ENCODE data around the gene PPARG.

PPARG gene

GRCh38 chr3:12288182-12289129 is at the start of gene PPARG:
PPARG (plus strand) TSS chr3:12289070; CDS start chr3:12379712, 90,642 bp downstream.
- H3K4me3 ChIP-seq (ENCODE audit: low read depth, low read length) = no peak within 1 kb of the TSS; the same call in 1 of the 2 replicates
- no peak for DNase-seq (ENCODE audit: low read depth)
- TF ChIP-seq CTCF (IDR thresholded peaks at IDR 0.05; ENCODE audit: low read depth, low read length, missing control alignments) = no peak

- no peak for TF ChIP-seq CTCF (IDR thresholded peaks at IDR 0.05; ENCODE audit: low read depth, low read length, missing control alignments)
- no peak for DNase-seq (ENCODE audit: low read depth)
- no peak overlapping the region for H3K4me3 ChIP-seq (ENCODE audit: low read depth, low read length)
These were observed 49.6 kb upstream of the PPARG start for GRCh38 chr3:12239301-12239700.

GRCh38 chr3:12242772-12243171 is 46.1 kb upstream of the PPARG start:
- DNase-seq (ENCODE audit: low read depth) = no peak
- no peak overlapping the region for H3K4me3 ChIP-seq (ENCODE audit: low read depth, low read length)
- no peak for TF ChIP-seq CTCF (IDR thresholded peaks at IDR 0.05; ENCODE audit: low read depth, low read length, missing control alignments)

- H3K4me3 ChIP-seq (ENCODE audit: low read depth, low read length) = no peak overlapping the region
- DNase-seq (ENCODE audit: low read depth) = no peak
These were observed 42.2 kb upstream of the PPARG start for GRCh38 chr3:12246497-12247163.

GRCh38 chr3:12247411-12247810 is 41.5 kb upstream of the PPARG start:
- no peak for DNase-seq (ENCODE audit: low read depth)
- TF ChIP-seq CTCF (IDR thresholded peaks at IDR 0.05; ENCODE audit: low read depth, low read length, missing control alignments) = no peak
- no peak overlapping the region for H3K4me3 ChIP-seq (ENCODE audit: low read depth, low read length)

More at GRCh38 chr3:12246497-12247163, 42.2 kb upstream of the PPARG start:
- TF ChIP-seq CTCF (IDR thresholded peaks at IDR 0.05; ENCODE audit: low read depth, low read length, missing control alignments) = no peak

GRCh38 chr3:12249519-12249918 is 39.4 kb upstream of the PPARG start:
- DNase-seq (ENCODE audit: low read depth) = no peak
- TF ChIP-seq CTCF (IDR thresholded peaks at IDR 0.05; ENCODE audit: low read depth, low read length, missing control alignments) = no peak
- H3K4me3 ChIP-seq (ENCODE audit: low read depth, low read length) = no peak overlapping the region

Data from GM12864 (cell line).